K562 (cell line): Measurements from ENCODE around the gene ALG9. TPM values are rescaled to one million over a fixed set of nuclear protein-coding genes. Genes with fewer than 3 reads are reported as not detected.
A peak's percentile ranks its signal among the peaks of the same experiment; 100 is the strongest.
"Not testable (repeated sequence)": the region's sequence is repeated elsewhere in the genome, so short reads cannot be mapped to it uniquely, and the experiment has no call there.

Experiments used
- ATAC-seq: fragments of 200-7000 bp; cut with Tn5 transposase; 3 replicates; pipeline ENCODE4 v1.9.1; 2020; ENCODE audit warnings: moderate library complexity
- BruUV-seq: library from RNA; stranded (reverse); fragments of 400-500 nt; replicated peaks from 2 replicates; lab custom pipeline; 2021; lab: Mats Ljungman, UMichigan
- CTCF ChIA-PET: fragments of 300-600 bp; formaldehyde crosslinking; extraction: SDS; loops from one replicate; lab custom pipeline; 2021; ENCODE audit warnings: low intra/inter-chr PET ratio; lab: Yijun Ruan, JAX
- POLR2A ChIA-PET: fragments of 300-600, 350-650 bp; sonication (Branson Sonifier 250); formaldehyde crosslinking; extraction: SDS; loops from one replicate; lab custom pipeline; 2021; ENCODE audit warnings: antibody characterized with exemption, inconsistent platforms; lab: Yijun Ruan, JAX
- DNase-seq, 4 experiments: peaks; one replicate each; pipeline versions ENCODE4 v3.0.0 to v3.0.0-alpha.2; 2011 to 2018; ENCODE audit warnings: low spot score in 3 of 4, mixed read lengths in 3 of 4; ENCODE audit errors: extremely low read depth in 1 of 4
- FAIRE-seq: peaks from 2 replicates; lab custom pipeline; 2011; peaks lifted over from hg19 to GRCh38; lab: Jason Lieb, UNC
- H2AFZ ChIP-seq: 2 replicates; pipeline ENCODE4 v1.6.0; 2011; ENCODE audit warnings: low read depth, low read length, control low read depth, inconsistent platforms
- H3K27ac ChIP-seq: fragments of 200-600 bp; 3 replicates; pipeline ENCODE4 v1.8.0; 2011; ENCODE audit warnings: low read depth, mild to moderate bottlenecking, control low read depth, inconsistent platforms, low read length, moderate library complexity, mixed read lengths; ENCODE audit errors: extremely low read depth
- H3K27me3 ChIP-seq, 2 experiments: fragments of 300-600 bp in 1 of 2; 2 replicates in 1 of 2; 3 replicates in 1 of 2; pipeline versions ENCODE4 v1.6.0 to v1.8.0; 2011; ENCODE audit warnings: inconsistent platforms in 2 of 2, low read length in 2 of 2, mild to moderate bottlenecking in 1 of 2, mixed read lengths in 1 of 2, moderate library complexity in 1 of 2; ENCODE audit not compliant: control insufficient read depth in 2 of 2, insufficient read depth in 2 of 2
- H3K36me3 ChIP-seq: fragments of 300-600 bp; 3 replicates; pipeline ENCODE4 v1.8.0; 2011; ENCODE audit warnings: mild to moderate bottlenecking, low read length, inconsistent platforms; ENCODE audit not compliant: control insufficient read depth, insufficient read depth
- H3K4me1 ChIP-seq, 2 experiments: fragments of 200-600 bp in 1 of 2; replicated peaks in 1 of 2; 2 replicates in 1 of 2; 3 replicates in 1 of 2; pipeline versions ENCODE4 v1.5.1 to v1.8.0; 2011; ENCODE audit warnings: inconsistent platforms in 2 of 2, low read length in 2 of 2, mild to moderate bottlenecking in 1 of 2, mixed read lengths in 1 of 2, moderate library complexity in 1 of 2; ENCODE audit not compliant: control insufficient read depth in 2 of 2, insufficient read depth in 2 of 2
- H3K4me2 ChIP-seq: 2 replicates; pipeline ENCODE4 v1.6.1; 2011; ENCODE audit warnings: low read length, control low read depth, inconsistent platforms, mixed read lengths; ENCODE audit not compliant: insufficient read depth
- H3K4me3 ChIP-seq: fragments of 200-600 bp; sonication (generic), shearing (Covaris generic); 2 replicates; pipeline ENCODE4 v1.5.1; 2016; ENCODE audit warnings: control low read depth, inconsistent platforms
- H3K79me2 ChIP-seq: fragments of 200-600 bp; 3 replicates; pipeline ENCODE4 v1.8.0; 2011; ENCODE audit warnings: low read length, inconsistent platforms; ENCODE audit not compliant: control insufficient read depth, insufficient read depth
- H3K9ac ChIP-seq, 2 experiments: 2 replicates each; pipeline versions ENCODE4 v1.6.0 to v1.6.1; 2011; ENCODE audit warnings: low read depth in 2 of 2, low read length in 2 of 2, control low read depth in 1 of 2, inconsistent platforms in 1 of 2, mild to moderate bottlenecking in 1 of 2, mixed read lengths in 1 of 2; ENCODE audit not compliant: insufficient read depth in 1 of 2
- H3K9me1 ChIP-seq: one replicate; pipeline ENCODE4 v1.6.0; 2011; ENCODE audit warnings: inconsistent platforms, mild to moderate bottlenecking, low read length, moderate library complexity; ENCODE audit not compliant: control insufficient read depth, insufficient read depth
- H3K9me3 ChIP-seq: replicated peaks from 2 replicates; pipeline ENCODE4 v1.5.1; 2011; ENCODE audit warnings: low read depth, low read length, inconsistent platforms; ENCODE audit not compliant: control insufficient read depth, insufficient read depth
- H4K20me1 ChIP-seq: replicated peaks from 2 replicates; pipeline ENCODE4 v1.6.1; 2011; ENCODE audit warnings: low read length, inconsistent platforms, mixed read lengths; ENCODE audit not compliant: control insufficient read depth, insufficient read depth
- ARID1B ChIP-seq: fragments of 450-650 bp; IDR thresholded peaks from 2 replicates; pipeline ENCODE4 v1.6.1; 2016; ENCODE audit warnings: antibody characterized with exemption, mild to moderate bottlenecking, inconsistent platforms
- NFIC ChIP-seq: fragments of 450-650 bp; IDR thresholded peaks from 2 replicates; pipeline ENCODE4 v1.6.1; 2017; ENCODE audit warnings: mild to moderate bottlenecking, inconsistent platforms
- SMARCA4 ChIP-seq: fragments of 450-650 bp; IDR thresholded peaks from 2 replicates; pipeline ENCODE4 v1.6.1; 2016
- ZFX ChIP-seq: sonication (generic); formaldehyde crosslinking; IDR thresholded peaks from 2 replicates; pipeline ENCODE4 v1.8.0; 2022; ENCODE audit warnings: mild to moderate bottlenecking, missing genetic modification reagents, moderate library complexity
- WGBS: fragments of 100-300 bp; shearing (Covaris generic); methylation state at CpG from one replicate; pipeline ENCODE4 v1.1.6; 2016; ENCODE audit warnings: low coverage, mixed read lengths; ENCODE audit not compliant: insufficient coverage; ENCODE audit errors: missing lambda C conversion rate; 5-methylcytosine and 5-hydroxymethylcytosine counted together
- in situ Hi-C: fragments of 300-500 bp; cut with MboI; formaldehyde crosslinking; loops from 4 replicates; pipeline ENCODE4 v1.15.0; 2018; ENCODE audit warnings: inconsistent platforms, mixed read lengths
- intact Hi-C: fragments of 100-400 bp; cut with micrococcal nuclease; formaldehyde crosslinking; loops from 2 replicates; pipeline ENCODE4 v1.14.2; 2022
- polyA plus RNA-seq, 8 experiments: library from polyadenylated mRNA; depleted of rRNA in 4 of 8; stranded (reverse) in 5 of 8; unstranded in 3 of 8; fragments of >200 nt; fragmentation: Nextera tagmentation in 2 of 8; fragmentation: Illumina TruSeq in 1 of 8; extraction: Ambion mirVana in 2 of 8; extraction: Trizol in 1 of 8; gene quantifications; 2 replicates each; pipeline versions ENCODE4 v1.2.1 to v1.2.3, GENCODE V29; 2011 to 2014; ENCODE audit warnings: inconsistent platforms in 1 of 8, missing spikeins in 1 of 8
- total RNA-seq, 7 experiments: library from RNA; depleted of rRNA in 6 of 7; stranded (reverse); fragments of >200 nt in 6 of 7; fragmentation: Illumina TruSeq in 2 of 7; extraction: Trizol in 2 of 7; gene quantifications; 2 replicates each; pipeline versions ENCODE4 v1.2.1 to v1.2.3, GENCODE V29; 2011 to 2021; ENCODE audit warnings: low replicate concordance in 1 of 7
- TF ChIP-seq, protein P1 (sequence below), 2 experiments: fragments of 450-650 bp in 1 of 2; sonication (generic) in 1 of 2; formaldehyde crosslinking in 1 of 2; IDR thresholded peaks in 1 of 2; conservative IDR thresholded peaks in 1 of 2; 2 replicates each; pipeline versions ENCODE4 v1.6.1 to v1.8.1; 2016 to 2023; ENCODE audit warnings: mild to moderate bottlenecking in 2 of 2, moderate library complexity in 2 of 2, inconsistent platforms in 1 of 2, missing genetic modification reagents in 1 of 2
- TF ChIP-seq, protein P2 (sequence below): sonication (generic); formaldehyde crosslinking; IDR thresholded peaks from 2 replicates; pipeline ENCODE4 v1.8.1; 2023; ENCODE audit warnings: mild to moderate bottlenecking, missing genetic modification reagents

ALG9 gene
- total and polyA plus RNA-seq, 9 of the 15 experiments (the other 6 are each of a cell fraction or from before 2014, with no cell fraction given): 11.5 to 40.5 (median 24.9) TPM

DNA sequence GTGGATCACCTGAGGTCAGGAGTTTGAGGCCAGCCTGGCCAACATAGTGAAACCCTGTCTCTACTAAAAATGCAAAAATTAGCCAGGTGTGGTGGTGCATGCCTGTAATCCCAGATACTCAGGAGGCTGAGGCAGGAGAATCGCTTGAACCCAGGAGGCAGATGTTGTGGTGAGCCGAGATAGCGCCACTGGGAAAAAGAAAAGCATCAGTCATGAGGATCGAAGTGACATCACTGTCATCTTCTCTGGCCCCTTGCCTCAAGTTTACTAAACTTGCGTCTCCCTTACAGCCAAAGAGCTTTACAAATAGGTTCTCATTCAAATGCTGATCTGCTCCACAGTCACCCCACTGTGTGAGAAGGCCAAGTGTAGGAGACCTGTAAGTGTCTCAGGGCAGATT lies 100.2 kb downstream of the ALG9 start (continued):
- TF ChIP-seq, protein P1, sequence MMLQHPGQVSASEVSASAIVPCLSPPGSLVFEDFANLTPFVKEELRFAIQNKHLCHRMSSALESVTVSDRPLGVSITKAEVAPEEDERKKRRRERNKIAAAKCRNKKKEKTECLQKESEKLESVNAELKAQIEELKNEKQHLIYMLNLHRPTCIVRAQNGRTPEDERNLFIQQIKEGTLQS (IDR thresholded peaks at IDR 0.05): peak; percentile 57
- TF ChIP-seq, protein P1 (CRISPR knock-in tag; conservative IDR thresholded peaks at IDR 0.05): not testable (repeated sequence)
- TF ChIP-seq SMARCA4 (peak; percentile 48), ARID1B (peak; percentile 81)
- TF ChIP-seq, all 486 proteins: peak for 23; not testable (repeated sequence) for 463

DNA sequence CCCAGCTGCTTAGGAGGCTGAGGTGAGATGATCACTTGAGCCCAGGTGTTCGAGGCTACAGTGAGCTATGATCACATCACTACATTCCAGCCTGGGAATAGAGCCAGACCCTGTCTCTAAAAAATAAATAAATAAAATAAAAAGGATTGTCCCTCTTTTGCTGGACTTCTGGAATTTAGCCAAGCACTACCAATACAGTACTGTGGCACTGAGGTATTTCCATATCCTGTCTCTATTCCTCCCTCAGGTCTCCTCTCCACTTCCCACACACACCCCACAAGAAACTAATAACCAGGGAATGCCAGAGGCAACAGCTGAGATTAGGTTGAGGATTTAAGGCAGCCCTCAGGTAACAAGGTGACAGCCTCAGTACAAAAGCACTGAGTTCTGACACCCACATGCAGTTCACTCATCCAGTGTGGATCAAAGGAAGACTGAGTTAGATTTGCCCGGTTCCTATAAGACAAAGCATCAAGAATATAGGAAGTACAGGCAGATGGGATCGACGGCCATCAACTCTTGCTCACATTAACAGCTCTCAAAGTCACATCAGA lies 100.7 kb downstream of the ALG9 start:
- H3K36me3 ChIP-seq: no peaks in the 10 kb centered on the region
- no peak overlapping the region for H3K4me3 ChIP-seq
- FAIRE-seq (no peak), ATAC-seq (no peak), DNase-seq (peak in 1 of 4 experiments; percentile 14)
- no peaks in the 10 kb centered on the region for H3K9me3 ChIP-seq
- no peak overlapping the region for H2AFZ ChIP-seq
- POLR2A ChIA-PET: interaction anchor here (0.7 to 1.4 kb wide), 3 partner anchors 9 to 167 kb away, joined by 3 to 4 read pairs (median 3); no protein-coding TSS in a partner anchor
- intact Hi-C loops (no loop called here), in situ Hi-C loops (no loop called here)
- no peaks in the 10 kb centered on the region for H3K27me3 ChIP-seq
- WGBS: 23% methylated on average over 4 of the region's 4 CpGs
- no peaks in the 10 kb centered on the region for H4K20me1 ChIP-seq
- no TSS peak for BruUV-seq
- no peak overlapping the region; a peak in 1 of 4 replicates for H3K9ac ChIP-seq
- H3K4me1 ChIP-seq: peaks cover 5 to 6% of the 10 kb centered on the region in 2 experiments; a peak in 2 of 5 replicates
- no peaks in the 10 kb centered on the region for H3K9me1 ChIP-seq
- TF ChIP-seq, protein P2, sequence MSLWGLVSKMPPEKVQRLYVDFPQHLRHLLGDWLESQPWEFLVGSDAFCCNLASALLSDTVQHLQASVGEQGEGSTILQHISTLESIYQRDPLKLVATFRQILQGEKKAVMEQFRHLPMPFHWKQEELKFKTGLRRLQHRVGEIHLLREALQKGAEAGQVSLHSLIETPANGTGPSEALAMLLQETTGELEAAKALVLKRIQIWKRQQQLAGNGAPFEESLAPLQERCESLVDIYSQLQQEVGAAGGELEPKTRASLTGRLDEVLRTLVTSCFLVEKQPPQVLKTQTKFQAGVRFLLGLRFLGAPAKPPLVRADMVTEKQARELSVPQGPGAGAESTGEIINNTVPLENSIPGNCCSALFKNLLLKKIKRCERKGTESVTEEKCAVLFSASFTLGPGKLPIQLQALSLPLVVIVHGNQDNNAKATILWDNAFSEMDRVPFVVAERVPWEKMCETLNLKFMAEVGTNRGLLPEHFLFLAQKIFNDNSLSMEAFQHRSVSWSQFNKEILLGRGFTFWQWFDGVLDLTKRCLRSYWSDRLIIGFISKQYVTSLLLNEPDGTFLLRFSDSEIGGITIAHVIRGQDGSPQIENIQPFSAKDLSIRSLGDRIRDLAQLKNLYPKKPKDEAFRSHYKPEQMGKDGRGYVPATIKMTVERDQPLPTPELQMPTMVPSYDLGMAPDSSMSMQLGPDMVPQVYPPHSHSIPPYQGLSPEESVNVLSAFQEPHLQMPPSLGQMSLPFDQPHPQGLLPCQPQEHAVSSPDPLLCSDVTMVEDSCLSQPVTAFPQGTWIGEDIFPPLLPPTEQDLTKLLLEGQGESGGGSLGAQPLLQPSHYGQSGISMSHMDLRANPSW: 0 out of 2 replicates have a peak, but pooled peaks have one; percentile 27
- TF ChIP-seq NFIC (peak; percentile 26; the same call in 1 of the 2 replicates), ZFX (CRISPR knock-in tag) (no peak)
- peaks cover 5% of the 10 kb centered on the region for H3K79me2 ChIP-seq
- H3K4me2 ChIP-seq: no peak overlapping the region
- H3K27ac ChIP-seq: no peak overlapping the region
- CTCF ChIA-PET: no interaction called here
